CD14-positive monocyte (primary cell): ENCODE results near the gene SMARCA4. TPM values are rescaled to one million over a fixed set of nuclear protein-coding genes. Genes with fewer than 3 reads are reported as not detected.
A peak's percentile ranks its signal among the peaks of the same experiment; 100 is the strongest.

ENCODE experiments used
- DNase-seq, 3 donors: peaks; one replicate each; pipeline ENCODE4 v3.0.0-alpha.2; 2011 to 2022
- H2AFZ ChIP-seq: 2 replicates; pipeline ENCODE4 v1.6.0; 2012; ENCODE audit warnings: mild to moderate bottlenecking, low read depth, low read length, inconsistent platforms; ENCODE audit not compliant: insufficient read depth, poor library complexity, severe bottlenecking
- H3K27ac ChIP-seq, 2 donors: 1 replicate in 1 of 2; 2 replicates in 1 of 2; pipeline ENCODE4 v1.5.1; 2012 to 2013; ENCODE audit warnings: low read length in 2 of 2, control low read depth in 1 of 2, inconsistent platforms in 1 of 2, low read depth in 1 of 2, mild to moderate bottlenecking in 1 of 2
- H3K27me3 ChIP-seq, 2 donors: one replicate each; pipeline versions ENCODE4 v1.6.0 to v1.6.1; 2011 to 2013; ENCODE audit warnings: low read length in 2 of 2; ENCODE audit not compliant: control insufficient read depth in 2 of 2, insufficient read depth in 2 of 2
- H3K36me3 ChIP-seq, 2 donors: replicated peaks in 1 of 2; 1 replicate in 1 of 2; 2 replicates in 1 of 2; pipeline versions ENCODE4 v1.5.1 to v1.6.1; 2012 to 2013; ENCODE audit warnings: low read length in 2 of 2, control low read depth in 1 of 2, inconsistent platforms in 1 of 2, mild to moderate bottlenecking in 1 of 2; ENCODE audit not compliant: insufficient read depth in 2 of 2, control insufficient read depth in 1 of 2
- H3K4me1 ChIP-seq, 2 donors: 1 replicate in 1 of 2; 2 replicates in 1 of 2; pipeline versions ENCODE4 v1.5.1 to v1.6.1; 2012 to 2013; ENCODE audit warnings: low read length in 2 of 2, control low read depth in 1 of 2, inconsistent platforms in 1 of 2, mild to moderate bottlenecking in 1 of 2, moderate library complexity in 1 of 2; ENCODE audit not compliant: insufficient read depth in 2 of 2, control insufficient read depth in 1 of 2
- H3K4me2 ChIP-seq: replicated peaks from 2 replicates; pipeline ENCODE3; 2012; ENCODE audit warnings: low read length, moderate library complexity, mild to moderate bottlenecking; ENCODE audit not compliant: poor library complexity, severe bottlenecking; ENCODE audit errors: extremely low read depth
- H3K4me3 ChIP-seq, 3 experiments: fragments of 200-600 bp in 1 of 3; sonication (generic) in 1 of 3; replicated peaks in 1 of 3; 1 replicate in 2 of 3; 2 replicates in 1 of 3; pipeline ENCODE4 v1.5.1; 2011 to 2013; ENCODE audit warnings: low read length in 3 of 3, mild to moderate bottlenecking in 3 of 3, control low read depth in 2 of 3, low read depth in 2 of 3, inconsistent platforms in 1 of 3, moderate library complexity in 1 of 3
- H3K79me2 ChIP-seq: 2 replicates; pipeline ENCODE4 v1.6.0; 2012; ENCODE audit warnings: mild to moderate bottlenecking, control low read depth, inconsistent platforms, low read length, moderate library complexity; ENCODE audit not compliant: insufficient read depth
- H3K9ac ChIP-seq: 2 replicates; pipeline ENCODE4 v1.6.0; 2017; ENCODE audit warnings: low read length, mild to moderate bottlenecking; ENCODE audit not compliant: insufficient read depth, poor library complexity, severe bottlenecking
- H3K9me3 ChIP-seq, 2 donors: replicated peaks in 1 of 2; 1 replicate in 1 of 2; 2 replicates in 1 of 2; pipeline versions ENCODE4 v1.5.1 to v1.6.1; 2012 to 2013; ENCODE audit warnings: low read length in 2 of 2, control low read depth in 1 of 2; ENCODE audit not compliant: control insufficient read depth in 1 of 2, insufficient read depth in 1 of 2
- H4K20me1 ChIP-seq: 2 replicates; pipeline ENCODE4 v1.6.0; 2012; ENCODE audit warnings: mild to moderate bottlenecking, low read length, control low read depth, moderate library complexity; ENCODE audit not compliant: insufficient read depth
- H3K27ac Mint-ChIP-seq, 7 donors: one replicate each; pipeline ENCODE4 v1.8.0; 2020; ENCODE audit warnings: mild to moderate bottlenecking in 7 of 7, mixed read lengths in 7 of 7, moderate library complexity in 6 of 7, inconsistent platforms in 2 of 7
- H3K27me3 Mint-ChIP-seq, 3 donors: one replicate each; pipeline ENCODE4 v1.8.0; 2021 to 2022; ENCODE audit warnings: low read depth in 3 of 3, mild to moderate bottlenecking in 3 of 3, mixed read lengths in 3 of 3, moderate library complexity in 3 of 3, inconsistent platforms in 1 of 3
- H3K36me3 Mint-ChIP-seq, 2 donors: one replicate each; pipeline ENCODE4 v1.8.0; 2020; ENCODE audit warnings: mixed read lengths in 2 of 2, inconsistent platforms in 1 of 2, mild to moderate bottlenecking in 1 of 2
- H3K4me1 Mint-ChIP-seq: one replicate; pipeline ENCODE4 v1.8.0; 2020; ENCODE audit warnings: mild to moderate bottlenecking, mixed read lengths
- H3K4me3 Mint-ChIP-seq, 2 donors: one replicate each; pipeline ENCODE4 v1.8.0; 2020; ENCODE audit warnings: mild to moderate bottlenecking in 2 of 2, mixed read lengths in 2 of 2, moderate library complexity in 1 of 2
- H3K9me3 Mint-ChIP-seq, 7 donors: one replicate each; pipeline ENCODE4 v1.8.0; 2020 to 2022; ENCODE audit warnings: mixed read lengths in 7 of 7, mild to moderate bottlenecking in 6 of 7, moderate library complexity in 6 of 7, inconsistent platforms in 2 of 7
- WGBS: methylation state at CpG from one replicate; pipeline ENCODE4 v1.1.5; 2013; ENCODE audit warnings: missing lambda C conversion rate; ENCODE audit not compliant: insufficient coverage; 5-methylcytosine and 5-hydroxymethylcytosine counted together
- intact Hi-C, 2 donors: fragments of 100-400 bp; cut with micrococcal nuclease; formaldehyde crosslinking; loops; one replicate each; pipeline versions ENCODE4 v1.15.0 to v1.15.1; 2023
- polyA plus RNA-seq, 3 donors: library from polyadenylated mRNA; depleted of rRNA in 1 of 3; unstranded in 2 of 3; stranded (reverse) in 1 of 3; fragments of 300-500 nt in 2 of 3; fragments of >200 nt in 1 of 3; fragmentation: Illumina TruSeq in 2 of 3; gene quantifications; 1 replicate in 2 of 3; 2 replicates in 1 of 3; pipeline ENCODE4 v1.2.3, GENCODE V29; 2012 to 2021
- TF ChIP-seq, protein P1 (sequence below): fragments of 200-600 bp; IDR thresholded peaks from one replicate; pipeline ENCODE4 v1.8.0; 2022; ENCODE audit warnings: antibody characterized with exemption, mild to moderate bottlenecking

SMARCA4 gene
- polyA plus RNA-seq, 3 donors = 5.1 to 53.3 (median 7.0) TPM

DNA sequence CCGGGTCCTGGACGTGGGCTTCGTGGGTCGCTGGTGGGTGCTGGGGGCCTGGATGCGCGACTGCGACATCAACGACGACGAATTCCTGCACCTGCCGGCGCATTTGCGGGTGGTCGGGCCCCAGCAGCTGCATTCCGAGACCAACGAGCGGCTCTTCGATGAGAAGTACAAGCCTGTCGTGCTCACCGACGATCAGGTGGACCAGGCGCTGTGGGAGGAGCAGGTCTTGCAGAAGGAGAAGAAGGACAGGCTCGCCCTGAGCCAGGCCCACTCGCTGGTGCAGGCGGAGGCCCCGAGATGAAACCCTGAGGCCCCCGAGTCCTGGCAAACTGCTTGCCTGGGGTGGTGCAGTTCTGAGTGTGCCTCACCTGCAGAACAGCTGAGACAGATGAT is 31.4 kb upstream of the SMARCA4 start:
- peak overlapping the region; percentile 92 to 94 for H3K4me3 Mint-ChIP-seq
- peak overlapping the region; percentile 77 for H3K9ac ChIP-seq
- peaks cover 45% of the 10 kb centered on the region for H3K79me2 ChIP-seq
- H3K4me1 Mint-ChIP-seq = peaks cover 23% of the 10 kb centered on the region
- H3K4me3 ChIP-seq = peak overlapping the region; percentile 75 to 97 (median 88)
- H3K36me3 ChIP-seq = peaks cover 6 to 20% of the 10 kb centered on the region in 2 donors
- no peaks in the 10 kb centered on the region for H3K27me3 ChIP-seq
- H3K27ac Mint-ChIP-seq = peak overlapping the region in 2 of 7 donors; percentile 11 to 30
- DNase-seq = no peak
- H3K9me3 ChIP-seq = no peaks in the 10 kb centered on the region
- peak overlapping the region in 1 of 2 donors; percentile 82 for H3K27ac ChIP-seq
- 15% methylated on average over 26 of the region's 27 CpGs for WGBS
- H4K20me1 ChIP-seq = peaks cover 22% of the 10 kb centered on the region
- intact Hi-C loops = loop anchor here in 1 of 2 donors (10.0 kb wide), 1 partner anchor 55 kb away; the partner anchor contains the start of gene CARM1
- peaks cover 18 to 21% of the 10 kb centered on the region in 2 donors for H3K4me1 ChIP-seq
- TF ChIP-seq, protein P1, sequence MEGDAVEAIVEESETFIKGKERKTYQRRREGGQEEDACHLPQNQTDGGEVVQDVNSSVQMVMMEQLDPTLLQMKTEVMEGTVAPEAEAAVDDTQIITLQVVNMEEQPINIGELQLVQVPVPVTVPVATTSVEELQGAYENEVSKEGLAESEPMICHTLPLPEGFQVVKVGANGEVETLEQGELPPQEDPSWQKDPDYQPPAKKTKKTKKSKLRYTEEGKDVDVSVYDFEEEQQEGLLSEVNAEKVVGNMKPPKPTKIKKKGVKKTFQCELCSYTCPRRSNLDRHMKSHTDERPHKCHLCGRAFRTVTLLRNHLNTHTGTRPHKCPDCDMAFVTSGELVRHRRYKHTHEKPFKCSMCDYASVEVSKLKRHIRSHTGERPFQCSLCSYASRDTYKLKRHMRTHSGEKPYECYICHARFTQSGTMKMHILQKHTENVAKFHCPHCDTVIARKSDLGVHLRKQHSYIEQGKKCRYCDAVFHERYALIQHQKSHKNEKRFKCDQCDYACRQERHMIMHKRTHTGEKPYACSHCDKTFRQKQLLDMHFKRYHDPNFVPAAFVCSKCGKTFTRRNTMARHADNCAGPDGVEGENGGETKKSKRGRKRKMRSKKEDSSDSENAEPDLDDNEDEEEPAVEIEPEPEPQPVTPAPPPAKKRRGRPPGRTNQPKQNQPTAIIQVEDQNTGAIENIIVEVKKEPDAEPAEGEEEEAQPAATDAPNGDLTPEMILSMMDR = no peak
- peak overlapping the region; percentile 91 for H2AFZ ChIP-seq
- peaks cover 20 to 42% of the 10 kb centered on the region in 2 donors for H3K36me3 Mint-ChIP-seq
- H3K9me3 Mint-ChIP-seq = peaks cover 0 to 4% (median 0%) of the 10 kb centered on the region in 7 donors
- peaks cover 0 to 3% (median 0%) of the 10 kb centered on the region in 3 donors for H3K27me3 Mint-ChIP-seq
- peak overlapping the region; percentile 98 for H3K4me2 ChIP-seq

DNA sequence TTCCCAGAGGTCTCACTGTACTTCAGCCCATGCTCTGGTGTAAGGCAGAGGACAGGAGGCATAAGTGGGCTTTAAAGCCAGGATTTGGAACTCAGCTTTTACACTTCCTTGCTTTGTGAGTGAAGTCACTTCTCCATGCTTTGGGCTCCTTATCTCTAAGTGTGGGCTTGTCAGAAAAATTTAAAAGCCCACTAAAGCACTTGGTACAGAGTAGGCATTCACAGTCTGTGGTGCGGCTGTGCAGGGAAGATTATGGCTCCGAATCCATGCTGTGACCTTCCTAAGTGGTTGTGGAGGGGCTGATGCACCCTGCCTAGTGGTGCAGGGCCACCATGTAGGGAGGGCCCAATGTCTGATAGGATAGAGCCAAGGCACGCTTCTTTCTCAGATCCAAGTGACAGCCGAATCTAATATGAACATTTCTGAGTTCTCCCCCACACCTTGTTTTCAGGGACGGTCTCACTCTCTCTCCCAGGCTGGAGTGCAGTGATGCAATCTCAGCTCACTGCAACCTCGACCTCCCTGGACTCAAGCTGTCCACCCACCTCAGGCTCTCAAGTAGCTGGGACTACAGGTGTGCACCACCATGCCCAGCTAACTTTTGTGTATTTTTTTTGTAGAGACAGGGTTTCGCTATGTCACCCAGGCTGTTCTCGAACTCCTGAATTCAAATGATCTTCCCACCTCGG is 25.3 kb upstream of the SMARCA4 start:
- peaks cover 11 to 24% of the 10 kb centered on the region in 2 donors for H3K36me3 Mint-ChIP-seq
- Histone ChIP-seq H3K79me2 (peaks cover 9% of the 10 kb centered on the region), H3K4me3 (no peak overlapping the region), H3K4me2 (no peak overlapping the region), H3K27me3 (no peaks in the 10 kb centered on the region), H3K27ac (no peak overlapping the region), H2AFZ (no peak overlapping the region), H3K9me3 (no peaks in the 10 kb centered on the region), H3K9ac (no peak overlapping the region), H3K36me3 (peaks cover 0 to 8% of the 10 kb centered on the region in 2 donors), H4K20me1 (peaks cover 9% of the 10 kb centered on the region), H3K4me1 (peaks cover 0 to 3% of the 10 kb centered on the region in 2 donors)
- peak overlapping the region in 2 of 7 donors; percentile 36 to 77 for H3K27ac Mint-ChIP-seq
- WGBS = 80% methylated on average over 5 of the region's 9 CpGs
- peaks cover 0 to 1% (median 0%) of the 10 kb centered on the region in 3 donors for H3K27me3 Mint-ChIP-seq
- intact Hi-C loops = loop anchor here in 1 of 2 donors (10.0 kb wide), 1 partner anchor 199 kb away; no protein-coding TSS in a partner anchor
- no peak overlapping the region for H3K4me3 Mint-ChIP-seq
- TF ChIP-seq, protein P1 = no peak
- DNase-seq = no peak
- H3K4me1 Mint-ChIP-seq = peaks cover 7% of the 10 kb centered on the region
- H3K9me3 Mint-ChIP-seq = peaks cover 0 to 4% (median 0%) of the 10 kb centered on the region in 7 donors
